ENCODE results near the gene MGMT. TPM values are rescaled to one million over a fixed set of nuclear protein-coding genes. Genes with fewer than 3 reads are reported as not detected.

MGMT gene
- total RNA-seq, 2 experiments from 2014 or later: 9.0 to 9.6 TPM

GRCh38 chr10:129717816-129718547 is 250.9 kb downstream of the MGMT start:
- no peak overlapping the region for H3K4me3 ChIP-seq (ENCODE audit: low read length)
- DNase-seq (no peak), ATAC-seq (ENCODE audit: poor library complexity) (no peak)
- no peak overlapping the region for H3K27ac Mint-ChIP-seq
- no peaks in the 10 kb centered on the region for H3K27me3 Mint-ChIP-seq
- intact Hi-C loops (cut with DNase I, micrococcal nuclease): no loop called here
- peaks cover 72% of the 10 kb centered on the region for H3K36me3 Mint-ChIP-seq (ENCODE audit: low read depth)
- POLR2A ChIA-PET: no interaction called here
- peaks cover 5% of the 10 kb centered on the region for H3K9me3 Mint-ChIP-seq
- no peak overlapping the region for H3K4me3 Mint-ChIP-seq
- H3K9me3 ChIP-seq (ENCODE audit: control insufficient read depth in 1 of 2, insufficient read depth in 1 of 2, low read length in 2 of 2): peaks cover 17 to 37% of the 10 kb centered on the region in 2 experiments
- no peaks in the 10 kb centered on the region for H3K4me1 Mint-ChIP-seq (ENCODE audit: low read depth)
- no peak for TF ChIP-seq CTCF (IDR thresholded peaks at IDR 0.05)
- H3K4me1 ChIP-seq (ENCODE audit: insufficient read depth, low read length): no peaks in the 10 kb centered on the region
- H3K27ac ChIP-seq (ENCODE audit: low read depth in 1 of 2, low read length in 2 of 2): no peak overlapping the region
- CTCF ChIA-PET: no interaction called here
- no peaks in the 10 kb centered on the region for H3K27me3 ChIP-seq (ENCODE audit: control insufficient read depth in 1 of 2, insufficient read depth in 2 of 2, low read length in 2 of 2)
- H3K36me3 ChIP-seq (ENCODE audit: insufficient read depth, low read length): no peaks in the 10 kb centered on the region

- no peak for ATAC-seq (ENCODE audit: poor library complexity)
- intact Hi-C loops (cut with DNase I, micrococcal nuclease): no loop called here
These were observed 251.7 kb downstream of the MGMT start for GRCh38 chr10:129718548-129719414.

GRCh38 chr10:129719415-129719739 is 252.3 kb downstream of the MGMT start:
- Histone ChIP-seq H3K9me3 (ENCODE audit: control insufficient read depth in 1 of 2, insufficient read depth in 1 of 2, low read length in 2 of 2) (peaks cover 17 to 33% of the 10 kb centered on the region in 2 experiments), H3K4me1 (ENCODE audit: insufficient read depth, low read length) (no peaks in the 10 kb centered on the region), H3K27me3 (ENCODE audit: control insufficient read depth in 1 of 2, insufficient read depth in 2 of 2, low read length in 2 of 2) (no peaks in the 10 kb centered on the region), H3K27ac (ENCODE audit: low read depth in 1 of 2, low read length in 2 of 2) (no peak overlapping the region), H3K4me3 (ENCODE audit: low read length) (no peak overlapping the region), H3K36me3 (ENCODE audit: insufficient read depth, low read length) (no peaks in the 10 kb centered on the region)
- POLR2A ChIA-PET: no interaction called here
- intact Hi-C loops (cut with DNase I, micrococcal nuclease): no loop called here
- Mint-ChIP-seq H3K36me3 (ENCODE audit: low read depth) (peaks cover 79% of the 10 kb centered on the region), H3K4me3 (no peak overlapping the region), H3K27me3 (no peaks in the 10 kb centered on the region), H3K9me3 (peaks cover 5% of the 10 kb centered on the region), H3K4me1 (ENCODE audit: low read depth) (no peaks in the 10 kb centered on the region), H3K27ac (no peak overlapping the region)
- no peak for DNase-seq
- no peak for ATAC-seq (ENCODE audit: poor library complexity)
- TF ChIP-seq CTCF (IDR thresholded peaks at IDR 0.05): no peak
- CTCF ChIA-PET: no interaction called here

More at GRCh38 chr10:129718548-129719414, 251.7 kb downstream of the MGMT start:
- Mint-ChIP-seq H3K4me3 (no peak overlapping the region), H3K27ac (no peak overlapping the region), H3K9me3 (peaks cover 5% of the 10 kb centered on the region), H3K27me3 (no peaks in the 10 kb centered on the region), H3K36me3 (ENCODE audit: low read depth) (peaks cover 73% of the 10 kb centered on the region), H3K4me1 (ENCODE audit: low read depth) (no peaks in the 10 kb centered on the region)
- no peak overlapping the region for H3K4me3 ChIP-seq (ENCODE audit: low read length)
- H3K27ac ChIP-seq (ENCODE audit: low read depth in 1 of 2, low read length in 2 of 2): no peak overlapping the region
- H3K27me3 ChIP-seq (ENCODE audit: control insufficient read depth in 1 of 2, insufficient read depth in 2 of 2, low read length in 2 of 2): no peaks in the 10 kb centered on the region
- POLR2A ChIA-PET: no interaction called here
- H3K4me1 ChIP-seq (ENCODE audit: insufficient read depth, low read length): no peaks in the 10 kb centered on the region
- DNase-seq: no peak
- H3K36me3 ChIP-seq (ENCODE audit: insufficient read depth, low read length): no peaks in the 10 kb centered on the region
- CTCF ChIA-PET: no interaction called here
- peaks cover 17 to 37% of the 10 kb centered on the region in 2 experiments for H3K9me3 ChIP-seq (ENCODE audit: control insufficient read depth in 1 of 2, insufficient read depth in 1 of 2, low read length in 2 of 2)
- TF ChIP-seq CTCF (IDR thresholded peaks at IDR 0.05): no peak
